Hypothalamus (tissue), 51 donors: ENCODE measurements around the gene SMAGP.
"Not testable (repeated sequence)": the region's sequence is repeated elsewhere in the genome, so short reads cannot be mapped to it uniquely, and the experiment has no call there.

Experiments used
- DNase-seq, 51 donors: peaks; one replicate each; lab custom pipeline; 2025; lab: John Stamatoyannopoulos, UW

Gene SMAGP

GRCh38 chr12:51229116-51229809 is 41.0 kb downstream of the SMAGP start:
- DNase-seq, result no peak

GRCh38 chr12:51227962-51228361 is 42.3 kb downstream of the SMAGP start:
- DNase-seq, result no peak

DNA sequence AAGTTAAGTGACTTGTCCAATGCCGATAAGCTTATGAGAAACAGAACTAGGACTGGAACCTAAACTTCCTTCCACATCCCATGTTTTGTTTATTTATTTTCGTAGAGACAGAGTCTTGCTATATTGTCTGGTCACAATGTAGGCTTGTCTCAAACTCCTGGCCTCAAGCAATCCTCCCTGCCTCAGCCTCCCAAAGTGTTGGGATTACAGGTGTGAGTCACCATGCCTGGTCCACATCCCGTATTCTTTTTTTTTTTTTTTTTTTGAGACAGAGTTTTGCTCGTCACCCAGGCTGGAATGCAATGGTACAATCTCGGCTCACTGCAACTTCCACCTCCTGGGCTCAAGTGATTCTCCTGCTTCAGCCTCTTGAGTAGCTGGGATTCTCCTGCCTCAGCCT is 43.1 kb downstream of the SMAGP start:
- not testable (repeated sequence) for DNase-seq

DNA sequence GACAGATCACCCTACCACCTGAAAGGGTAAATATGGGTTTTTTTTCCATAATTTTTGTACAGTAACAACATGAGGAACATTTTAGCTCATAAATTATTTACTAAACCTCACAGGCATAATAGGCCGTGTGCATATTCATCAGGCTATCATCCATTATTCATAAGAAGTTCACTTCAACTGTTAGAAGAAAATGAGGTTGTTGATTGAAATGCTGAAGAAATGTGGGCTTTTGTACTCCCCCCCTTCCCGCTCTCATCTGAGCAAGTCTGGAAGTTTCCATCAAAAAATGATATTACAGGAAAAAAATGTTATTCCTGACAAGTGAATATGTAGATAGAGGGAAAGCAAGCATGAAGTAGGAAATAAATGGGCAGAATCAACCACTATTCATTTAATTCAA is 44.4 kb downstream of the SMAGP start:
- peak in 1 of 51 donors; percentile 3 for DNase-seq

- no peak for DNase-seq
Measured at GRCh38 chr12:51225234-51225633, 45.0 kb downstream of the SMAGP start.

- no peak for DNase-seq
Measured at GRCh38 chr12:51224625-51225024, 45.6 kb downstream of the SMAGP start.

DNA sequence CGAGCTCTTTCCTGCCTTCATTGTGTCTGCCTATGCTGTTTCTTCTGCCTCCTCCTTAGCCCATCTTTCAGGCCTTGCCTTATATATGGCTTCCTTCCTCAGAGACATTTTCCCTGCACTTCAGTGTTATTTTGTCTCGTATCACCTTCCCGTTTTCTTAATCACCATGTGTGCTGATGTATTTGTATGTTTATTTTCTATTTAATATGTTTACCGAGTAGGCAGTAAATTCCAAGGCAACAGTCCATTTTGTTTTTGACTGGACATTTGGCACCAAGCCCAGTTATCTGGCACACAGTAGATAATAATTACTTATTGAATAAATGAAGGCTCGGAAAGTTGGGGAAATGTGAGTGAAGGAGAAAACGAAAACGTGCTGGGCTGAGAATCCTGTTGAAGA is 47.8 kb downstream of the SMAGP start:
- peak in 3 of 51 donors; percentile 4 to 12 (median 8) for DNase-seq

DNA sequence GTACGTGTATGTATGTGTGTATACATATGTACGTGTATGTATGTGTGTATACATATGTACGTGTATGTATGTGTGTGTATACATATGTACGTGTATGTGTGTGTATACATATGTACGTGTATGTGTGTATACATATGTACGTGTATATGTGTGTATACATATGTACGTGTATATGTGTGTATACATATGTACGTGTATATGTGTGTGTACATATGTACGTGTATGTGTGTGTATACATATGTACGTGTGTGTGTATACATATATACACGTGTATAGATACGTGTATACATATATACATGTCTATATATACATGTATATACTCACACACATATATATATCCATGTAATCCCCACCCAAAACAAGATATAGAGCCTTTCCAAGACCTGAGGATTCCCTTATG is 50.4 kb downstream of the SMAGP start:
- DNase-seq, result not testable (repeated sequence)

GRCh38 chr12:51219322-51219721 is 50.9 kb downstream of the SMAGP start:
- DNase-seq, result no peak

- DNase-seq, result peak in 2 of 51 donors; percentile 9 to 72
Measured at GRCh38 chr12:51218607-51219161, 51.5 kb downstream of the SMAGP start.

- peak in 50 of 51 donors; percentile 20 to 81 (median 60) for DNase-seq
Measured at GRCh38 chr12:51217968-51218606, 52.1 kb downstream of the SMAGP start, which contains the start of gene POU6F1. TSS of gene POU6F1 (minus strand) at chr12:51218062. CDS start at chr12:51206836, 11,226 bp downstream.

- peak in 44 of 51 donors; percentile 18 to 80 (median 60) for DNase-seq
Measured at GRCh38 chr12:51217133-51217967, 52.9 kb downstream of the SMAGP start.

GRCh38 chr12:51216642-51217041 is 53.6 kb downstream of the SMAGP start:
- DNase-seq, result peak in 3 of 51 donors; percentile 47 to 61 (median 48)

- no peak for DNase-seq
Measured at GRCh38 chr12:51214895-51215294, 55.3 kb downstream of the SMAGP start.

GRCh38 chr12:51210690-51211395 is 59.4 kb downstream of the SMAGP start:
- DNase-seq, result peak in 24 of 51 donors; percentile 6 to 76 (median 36)

DNA sequence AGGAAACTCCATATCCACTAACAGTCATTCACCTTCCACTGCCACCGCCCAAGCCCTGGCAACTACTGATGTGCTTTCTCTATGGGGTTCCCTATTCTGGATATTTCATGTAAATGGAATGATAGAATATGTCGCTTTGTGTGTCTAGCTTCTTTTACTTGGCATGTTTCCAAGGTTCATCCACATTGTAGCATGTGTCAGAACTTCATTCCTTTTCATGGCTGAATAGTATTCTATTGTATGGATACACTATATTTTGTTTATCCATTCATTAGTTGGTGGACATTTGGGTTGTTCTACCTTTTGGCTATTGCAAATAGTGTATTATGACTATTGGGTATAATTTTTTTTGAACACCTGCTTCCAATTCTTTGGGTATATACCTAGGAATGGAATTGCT is 61.0 kb downstream of the SMAGP start:
- no peak for DNase-seq

GRCh38 chr12:51208016-51208660 is 62.1 kb downstream of the SMAGP start:
- peak in 1 of 51 donors; percentile 13 for DNase-seq

DNA sequence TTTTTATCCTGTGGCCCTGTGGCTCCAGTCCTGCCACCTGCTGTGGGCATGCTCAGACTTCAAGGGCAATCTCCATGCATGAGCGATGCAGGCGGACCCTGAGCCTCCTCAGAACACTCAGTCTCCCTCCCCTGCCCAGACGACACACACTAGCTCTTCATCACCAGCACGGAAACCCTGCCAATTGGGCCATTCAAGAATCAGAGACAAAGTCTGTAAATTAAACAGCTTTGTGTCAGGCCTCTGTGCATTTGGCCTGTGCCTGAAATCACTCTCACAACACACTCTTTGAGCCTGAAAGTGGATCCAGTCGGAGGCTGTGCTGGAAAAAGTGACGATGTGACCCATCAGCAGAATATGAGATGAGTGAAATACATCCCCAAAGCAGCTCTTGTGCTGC is 64.9 kb downstream of the SMAGP start:
- peak in 11 of 51 donors; percentile 2 to 43 (median 18) for DNase-seq

- no peak for DNase-seq
Measured at GRCh38 chr12:51202718-51203117, 67.5 kb downstream of the SMAGP start.

- no peak for DNase-seq
Measured at GRCh38 chr12:51200806-51201205, 69.4 kb downstream of the SMAGP start.
